Activated naive CD4-positive, alpha-beta T cell treated with anti-CD3 and anti-CD28 coated beads, Interleukin-2, amount 50 U/mL, for 24 hours (primary cell): ENCODE results near the gene PAF1.
A peak's percentile ranks its signal among the peaks of the same experiment; 100 is the strongest.
"Not testable (repeated sequence)": the region's sequence is repeated elsewhere in the genome, so short reads cannot be mapped to it uniquely, and the experiment has no call there.

ENCODE experiments used
- H3K27ac Mint-ChIP-seq: one replicate; pipeline ENCODE4 v1.8.0; 2021; ENCODE audit warnings: mild to moderate bottlenecking, mixed read lengths
- H3K27me3 Mint-ChIP-seq: one replicate; pipeline ENCODE4 v1.8.0; 2021; ENCODE audit warnings: mixed read lengths
- H3K36me3 Mint-ChIP-seq: one replicate; pipeline ENCODE4 v1.8.0; 2021; ENCODE audit warnings: mixed read lengths
- H3K4me1 Mint-ChIP-seq: one replicate; pipeline ENCODE4 v1.8.0; 2021; ENCODE audit warnings: mixed read lengths
- H3K4me3 Mint-ChIP-seq: one replicate; pipeline ENCODE4 v1.8.0; 2021; ENCODE audit warnings: mild to moderate bottlenecking, mixed read lengths
- H3K9me3 Mint-ChIP-seq: one replicate; pipeline ENCODE4 v1.8.0; 2021; ENCODE audit warnings: mixed read lengths

PAF1 gene

DNA sequence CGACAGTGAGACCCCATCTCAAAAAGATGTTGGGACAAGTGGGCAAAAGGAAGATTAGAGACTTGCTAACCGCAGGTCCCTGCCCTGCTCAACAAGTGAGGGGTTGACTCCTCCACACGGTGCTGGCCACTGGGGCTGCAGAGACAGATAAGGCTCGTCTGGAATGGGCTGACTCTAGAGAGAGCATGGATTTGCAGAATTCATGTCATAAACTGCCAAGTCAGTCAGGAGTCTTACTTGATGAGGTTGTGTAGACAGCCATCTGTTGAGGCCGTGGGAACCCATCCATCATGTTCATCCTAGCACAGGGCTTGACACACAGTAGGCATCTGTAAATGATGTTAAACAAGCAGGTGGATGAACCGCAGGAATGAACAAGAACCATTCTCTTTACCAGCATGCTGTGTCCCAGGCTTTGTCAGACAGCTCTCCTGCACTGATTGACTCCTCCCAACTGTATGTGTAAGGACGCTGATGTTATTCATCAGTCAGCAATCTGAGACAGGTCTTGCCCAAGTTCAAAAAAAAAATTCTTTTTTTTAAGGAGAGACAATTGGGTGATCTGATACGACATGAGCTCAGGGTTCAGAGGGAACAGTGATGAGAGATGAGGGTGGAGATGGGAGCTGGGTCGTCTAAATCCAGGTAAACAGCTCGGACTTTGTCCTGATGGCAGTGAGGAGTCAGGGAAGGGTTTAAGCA, 8.8 kb downstream of the PAF1 start:
- Mint-ChIP-seq H3K9me3 (no peaks in the 10 kb centered on the region), H3K36me3 (peaks cover 21% of the 10 kb centered on the region), H3K27me3 (no peaks in the 10 kb centered on the region), H3K27ac (peak overlapping the region; percentile 12), H3K4me3 (no peak overlapping the region), H3K4me1 (no peaks in the 10 kb centered on the region)

DNA sequence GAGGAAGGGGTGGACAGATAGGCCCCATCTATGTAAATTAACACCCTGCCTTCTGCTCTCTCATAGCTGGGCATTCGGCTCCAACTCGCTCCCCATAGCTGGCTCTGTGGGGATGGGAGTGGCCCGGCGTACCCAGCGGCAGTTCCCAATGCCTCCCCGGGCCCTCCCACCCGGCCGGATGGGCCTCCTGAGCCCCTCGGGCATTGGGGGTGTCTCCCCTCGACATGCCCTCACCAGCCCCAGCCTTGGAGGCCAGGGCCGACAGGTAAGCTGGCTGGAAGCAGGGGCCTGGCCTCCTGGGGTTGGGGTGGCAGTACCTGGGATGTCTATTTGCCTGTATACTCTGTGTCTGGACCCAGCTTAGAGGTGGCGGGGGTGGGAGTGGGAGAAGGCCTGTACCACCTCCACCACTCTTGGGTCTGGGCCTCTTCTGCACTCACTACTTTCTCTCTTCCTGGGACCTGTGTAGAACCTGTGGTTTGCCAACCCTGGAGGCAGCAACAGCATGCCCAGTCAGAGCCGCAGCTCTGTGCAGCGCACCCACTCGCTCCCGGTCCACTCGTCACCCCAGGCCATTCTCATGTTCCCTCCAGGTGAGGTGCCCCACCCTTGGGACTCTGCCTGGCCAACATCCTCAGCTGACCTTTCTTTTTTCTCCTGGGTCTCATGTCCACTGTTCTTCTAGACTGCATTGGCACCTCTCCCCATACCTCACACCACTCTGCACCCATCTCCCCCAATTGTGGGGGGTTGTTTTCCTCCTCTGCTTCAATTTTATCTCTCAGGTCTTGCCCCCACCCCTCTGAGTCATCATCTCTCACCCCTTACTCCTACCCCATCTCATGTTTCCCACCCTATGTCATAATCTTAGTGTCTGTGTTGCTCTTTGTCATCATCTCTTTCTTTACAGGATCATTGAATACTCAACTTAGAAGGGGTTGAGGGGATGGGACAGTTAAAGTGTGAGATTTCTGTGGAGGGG, 10.1 kb downstream of the PAF1 start:
- Mint-ChIP-seq H3K36me3 (peaks cover 19% of the 10 kb centered on the region), H3K4me3 (no peak overlapping the region), H3K27ac (peak overlapping the region; percentile 59), H3K27me3 (no peaks in the 10 kb centered on the region), H3K9me3 (no peaks in the 10 kb centered on the region), H3K4me1 (no peaks in the 10 kb centered on the region)

DNA sequence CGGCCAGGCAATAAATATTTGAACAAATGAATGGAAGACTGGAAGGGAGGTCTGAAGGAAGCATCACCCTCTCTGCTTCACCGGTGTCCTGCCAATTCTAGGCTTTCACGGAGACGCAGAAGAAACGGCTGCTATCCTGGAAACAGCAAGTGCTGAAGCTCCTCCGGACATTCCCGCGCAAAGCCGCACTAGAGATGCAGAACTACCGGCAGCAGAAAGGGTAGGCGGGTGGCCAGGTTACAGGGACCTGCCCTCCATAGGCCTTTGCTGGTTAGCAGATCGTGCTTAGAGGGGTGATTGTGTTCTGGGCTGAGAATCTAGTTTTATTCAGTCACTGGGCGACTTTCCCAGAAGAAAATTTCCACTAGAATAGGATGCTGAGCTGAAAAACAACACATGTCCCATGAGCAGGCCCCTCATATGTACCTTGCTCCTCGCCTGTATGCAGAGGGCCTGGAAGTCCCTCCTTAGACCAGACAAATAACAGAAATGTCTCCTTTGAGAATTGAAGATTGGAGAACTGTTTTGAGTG, 11.0 kb downstream of the PAF1 start:
- H3K27me3 Mint-ChIP-seq = no peaks in the 10 kb centered on the region
- H3K4me3 Mint-ChIP-seq = no peak overlapping the region
- no peak overlapping the region for H3K27ac Mint-ChIP-seq
- peaks cover 18% of the 10 kb centered on the region for H3K36me3 Mint-ChIP-seq
- no peaks in the 10 kb centered on the region for H3K9me3 Mint-ChIP-seq
- no peaks in the 10 kb centered on the region for H3K4me1 Mint-ChIP-seq

DNA sequence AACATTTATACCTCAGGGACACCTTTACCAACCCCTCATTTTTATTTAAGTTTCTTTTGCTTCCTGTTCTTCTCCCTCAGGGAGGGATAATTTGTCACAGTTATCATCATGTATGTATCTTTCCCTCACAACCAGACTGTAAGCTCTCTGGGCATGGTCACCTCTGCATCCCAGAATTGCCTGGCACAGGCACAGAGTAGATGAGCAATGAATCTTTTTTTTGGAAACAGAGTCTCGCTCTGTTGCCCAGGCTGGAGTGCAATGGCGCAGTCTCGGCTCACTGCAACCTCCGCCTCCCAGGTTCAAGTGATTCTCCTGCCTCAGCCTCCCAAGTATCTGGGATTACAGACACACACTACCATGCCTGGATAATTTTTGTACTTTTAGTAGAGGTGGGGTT, 11.5 kb downstream of the PAF1 start:
- H3K4me3 Mint-ChIP-seq, H3K27ac Mint-ChIP-seq, H3K27me3 Mint-ChIP-seq, H3K9me3 Mint-ChIP-seq, H3K4me1 Mint-ChIP-seq: not testable (repeated sequence)
- peaks cover 20% of the 10 kb centered on the region for H3K36me3 Mint-ChIP-seq

DNA sequence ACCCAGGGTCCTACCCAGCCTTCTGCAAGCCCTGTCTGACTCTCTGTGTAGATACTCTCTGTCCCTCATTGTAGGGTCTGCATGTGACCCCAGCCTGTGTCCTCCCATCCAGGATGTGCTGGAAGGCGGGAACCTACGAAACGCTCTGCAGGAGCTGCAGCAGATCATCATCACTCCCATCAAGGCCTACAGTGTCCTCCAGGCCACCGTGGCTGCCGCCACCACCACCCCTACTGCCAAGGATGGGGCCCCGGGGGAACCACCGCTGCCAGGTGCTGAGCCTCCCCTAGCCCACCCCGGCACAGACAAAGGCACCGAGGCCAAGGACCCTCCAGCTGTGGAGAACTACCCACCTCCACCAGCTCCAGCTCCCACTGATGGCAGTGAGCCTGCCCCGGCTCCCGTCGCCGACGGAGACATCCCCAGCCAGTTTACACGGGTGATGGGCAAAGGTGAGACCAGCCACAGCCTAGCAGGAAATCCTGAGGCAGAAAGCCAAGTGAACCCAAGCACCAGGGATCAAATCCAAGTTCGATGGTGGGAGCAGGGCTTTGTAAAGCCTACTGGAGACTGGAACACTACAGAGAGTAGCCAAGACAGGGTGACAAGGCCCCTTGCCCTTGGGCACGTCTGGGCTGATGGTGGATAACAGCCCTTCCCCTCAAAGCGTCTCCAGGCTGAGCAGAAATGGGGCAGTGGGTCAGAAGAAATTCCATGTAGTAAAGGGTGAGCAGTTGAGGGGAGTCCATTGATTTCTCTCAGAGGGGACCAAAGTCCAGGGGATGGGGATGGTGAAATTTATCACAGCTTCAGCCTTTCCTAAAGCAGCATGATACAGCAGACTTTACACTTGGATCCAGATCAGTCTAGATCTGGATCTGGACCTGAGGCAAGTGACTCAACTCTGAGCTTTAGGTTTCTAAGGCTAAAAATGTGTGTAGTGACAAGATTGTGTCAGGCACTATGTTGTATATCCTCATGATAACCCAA, 13.2 kb downstream of the PAF1 start:
- Mint-ChIP-seq H3K36me3 (peaks cover 20% of the 10 kb centered on the region), H3K4me3 (no peak overlapping the region), H3K4me1 (no peaks in the 10 kb centered on the region), H3K9me3 (no peaks in the 10 kb centered on the region), H3K27me3 (no peaks in the 10 kb centered on the region), H3K27ac (no peak overlapping the region)

DNA sequence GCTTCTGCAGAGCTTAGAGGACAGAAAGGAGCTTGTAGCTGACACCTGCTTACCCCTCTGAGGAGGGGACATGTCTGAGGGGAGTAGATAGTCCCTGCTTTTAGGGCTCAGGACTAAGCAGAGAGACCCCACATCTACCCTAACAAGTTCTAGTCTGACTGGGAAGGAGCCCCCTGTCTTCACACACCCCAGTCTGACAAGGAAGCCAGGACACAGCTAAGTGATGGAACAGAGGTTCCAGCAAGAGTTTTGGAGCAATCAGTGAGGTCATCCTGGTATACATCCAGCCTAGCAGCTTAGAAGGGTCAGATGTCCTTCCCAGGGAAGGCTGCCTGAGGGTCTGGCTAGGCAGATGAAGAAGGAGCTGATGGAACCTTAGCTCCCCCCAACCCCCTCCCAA, 15.0 kb downstream of the PAF1 start:
- H3K4me1 Mint-ChIP-seq = no peaks in the 10 kb centered on the region
- H3K27me3 Mint-ChIP-seq = no peaks in the 10 kb centered on the region
- H3K4me3 Mint-ChIP-seq = no peak overlapping the region
- no peak overlapping the region for H3K27ac Mint-ChIP-seq
- H3K9me3 Mint-ChIP-seq = no peaks in the 10 kb centered on the region
- H3K36me3 Mint-ChIP-seq = peaks cover 17% of the 10 kb centered on the region

GRCh38 chr19:39372941-39373340, 18.0 kb downstream of the PAF1 start:
- H3K4me3 Mint-ChIP-seq = no peak overlapping the region
- no peaks in the 10 kb centered on the region for H3K27me3 Mint-ChIP-seq
- no peaks in the 10 kb centered on the region for H3K4me1 Mint-ChIP-seq
- no peaks in the 10 kb centered on the region for H3K9me3 Mint-ChIP-seq
- H3K36me3 Mint-ChIP-seq = peaks cover 15% of the 10 kb centered on the region
- no peak overlapping the region for H3K27ac Mint-ChIP-seq

DNA sequence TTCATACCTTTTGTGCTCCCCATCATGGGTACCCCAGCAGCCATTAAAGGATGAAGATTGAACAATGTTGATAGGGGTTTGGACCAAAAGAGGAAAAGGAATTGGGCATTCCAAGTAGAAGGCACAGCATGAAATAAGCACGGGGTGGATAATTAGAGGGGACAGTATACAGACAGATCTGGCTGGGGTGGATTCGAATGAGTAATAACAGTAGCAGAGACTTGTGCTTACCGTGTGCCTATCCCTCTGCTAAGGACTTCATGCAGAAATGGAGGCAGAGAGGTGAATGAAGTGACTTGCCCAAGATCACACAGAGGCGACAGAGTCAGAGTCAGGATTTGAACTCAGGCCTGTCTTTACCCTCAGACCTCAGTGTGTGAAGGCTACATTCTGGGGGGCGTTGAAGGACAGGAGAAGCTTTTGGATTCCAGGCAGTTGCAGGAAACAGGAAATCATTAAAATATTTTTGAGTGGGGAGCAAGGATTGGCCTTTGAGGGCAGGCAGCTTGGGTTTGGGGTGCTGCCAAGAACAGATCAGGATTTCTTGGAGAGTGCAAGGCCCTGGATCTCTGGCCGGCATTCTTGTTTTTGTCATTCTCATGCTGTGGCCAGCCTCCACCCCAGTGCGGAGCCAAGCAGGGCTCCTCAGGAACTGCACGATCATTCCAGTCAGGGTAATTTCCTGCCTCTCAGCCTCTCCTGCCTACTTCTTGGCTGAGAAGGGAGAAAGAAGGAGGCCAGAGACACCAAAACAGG, 18.7 kb downstream of the PAF1 start:
- Mint-ChIP-seq H3K9me3 (no peaks in the 10 kb centered on the region), H3K27me3 (no peaks in the 10 kb centered on the region), H3K27ac (peak overlapping the region; percentile 2), H3K36me3 (peaks cover 15% of the 10 kb centered on the region), H3K4me1 (no peaks in the 10 kb centered on the region), H3K4me3 (no peak overlapping the region)

DNA sequence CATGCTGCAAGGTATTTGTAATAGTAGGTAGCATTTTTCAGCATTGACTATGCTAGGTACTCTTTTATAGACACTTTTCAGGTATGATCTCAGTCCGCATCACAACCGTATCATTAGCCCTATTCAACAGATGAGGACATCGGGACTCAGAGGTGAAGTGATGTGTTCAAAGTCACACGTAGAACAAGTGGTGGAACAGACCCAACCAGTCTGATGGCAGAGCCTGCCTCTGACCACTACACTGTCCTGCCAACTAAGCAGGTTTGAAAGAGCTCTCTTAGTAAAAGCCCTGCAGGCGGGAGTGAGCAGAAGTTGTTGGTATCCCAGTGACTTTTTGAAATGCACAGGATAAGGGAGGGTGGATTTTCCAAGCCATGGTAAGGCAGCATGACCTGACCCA, 20.2 kb downstream of the PAF1 start:
- Mint-ChIP-seq H3K27ac (no peak overlapping the region), H3K27me3 (no peaks in the 10 kb centered on the region), H3K36me3 (peaks cover 12% of the 10 kb centered on the region), H3K4me1 (no peaks in the 10 kb centered on the region), H3K4me3 (no peak overlapping the region), H3K9me3 (no peaks in the 10 kb centered on the region)

- peaks cover 10% of the 10 kb centered on the region for H3K36me3 Mint-ChIP-seq
- no peaks in the 10 kb centered on the region for H3K27me3 Mint-ChIP-seq
- H3K4me1 Mint-ChIP-seq = no peaks in the 10 kb centered on the region
- H3K9me3 Mint-ChIP-seq = no peaks in the 10 kb centered on the region
- H3K27ac Mint-ChIP-seq = no peak overlapping the region
- H3K4me3 Mint-ChIP-seq = no peak overlapping the region
Measured at GRCh38 chr19:39369200-39369599, 21.7 kb downstream of the PAF1 start.

DNA sequence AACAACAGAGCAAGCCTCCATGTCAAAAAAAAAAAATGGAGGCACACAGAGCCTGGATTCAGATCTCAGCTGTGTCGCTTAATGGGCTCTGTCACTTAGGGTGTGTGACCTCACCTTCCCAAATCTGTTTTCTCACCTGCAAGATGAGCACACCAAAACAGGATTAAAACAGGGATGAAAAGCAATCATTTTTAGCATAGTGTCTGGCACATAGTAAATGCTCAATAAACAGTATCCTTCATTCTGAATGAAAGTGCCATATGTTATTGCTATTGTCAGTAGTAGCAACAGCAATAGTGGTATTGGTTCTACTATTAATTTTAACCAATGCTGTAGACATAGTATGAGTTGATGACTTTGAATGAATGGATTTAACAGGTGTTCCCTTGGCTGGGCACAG, 25.4 kb downstream of the PAF1 start:
- peaks cover 8% of the 10 kb centered on the region for H3K36me3 Mint-ChIP-seq
- no peaks in the 10 kb centered on the region for H3K9me3 Mint-ChIP-seq
- H3K27ac Mint-ChIP-seq = no peak overlapping the region

GRCh38 chr19:39363901-39364457, 26.9 kb downstream of the PAF1 start:
- Mint-ChIP-seq H3K27me3 (no peaks in the 10 kb centered on the region), H3K4me3 (no peak overlapping the region), H3K4me1 (no peaks in the 10 kb centered on the region), H3K36me3 (peaks cover 11% of the 10 kb centered on the region), H3K27ac (no peak overlapping the region), H3K9me3 (no peaks in the 10 kb centered on the region)

More for the DNA sequence above, 25.4 kb downstream of the PAF1 start:
- Mint-ChIP-seq H3K27me3 (no peaks in the 10 kb centered on the region), H3K4me3 (no peak overlapping the region), H3K4me1 (no peaks in the 10 kb centered on the region)

DNA sequence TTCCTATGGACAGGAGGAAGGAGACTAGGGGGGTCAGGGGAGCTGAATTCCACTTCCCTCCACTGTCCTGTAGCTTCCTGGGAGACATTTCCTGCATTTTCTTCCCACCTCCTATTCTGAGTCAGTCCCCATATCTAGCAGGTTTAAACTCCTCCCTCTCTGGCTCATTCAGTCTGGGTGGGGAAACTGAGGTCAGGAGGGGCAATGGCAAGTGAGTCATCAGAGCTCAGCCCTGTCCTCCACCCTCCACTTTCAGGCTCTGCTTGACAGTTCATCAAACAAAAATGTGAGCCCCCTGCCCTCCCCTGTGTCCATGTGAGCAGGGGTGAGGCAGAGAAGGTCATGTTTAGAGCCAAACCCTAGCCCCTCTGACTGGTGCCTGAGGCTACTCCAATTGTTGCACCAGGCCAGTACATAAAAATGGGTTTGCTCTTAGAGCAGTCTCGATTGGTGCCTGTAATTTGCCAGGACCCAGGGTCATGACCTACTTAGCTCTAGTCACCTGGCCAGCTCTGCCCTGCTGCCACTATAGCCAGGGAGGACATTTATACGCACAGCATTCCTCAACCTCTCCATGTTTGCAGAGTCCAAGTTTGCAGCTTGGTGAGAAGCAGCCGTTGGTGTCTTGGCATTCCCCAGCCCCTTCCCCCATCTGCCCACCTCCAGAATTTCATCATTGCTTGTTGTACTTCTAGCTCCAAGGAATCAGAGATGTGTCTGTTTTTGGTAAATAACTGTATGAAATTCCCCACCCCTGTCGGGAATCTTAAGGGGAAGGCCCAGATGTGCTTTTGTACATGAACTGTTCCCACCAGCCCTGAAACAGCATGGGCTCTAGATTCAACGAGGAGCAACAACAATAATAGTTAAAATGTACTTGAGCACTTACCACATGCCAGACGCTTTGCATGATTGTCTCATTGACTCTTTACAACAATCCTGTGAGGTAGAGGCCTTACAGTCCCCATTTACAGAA, 27.9 kb downstream of the PAF1 start:
- Mint-ChIP-seq H3K27me3 (no peaks in the 10 kb centered on the region), H3K4me3 (no peak overlapping the region), H3K27ac (peak overlapping the region; percentile 41), H3K36me3 (peaks cover 11% of the 10 kb centered on the region), H3K4me1 (no peaks in the 10 kb centered on the region), H3K9me3 (no peaks in the 10 kb centered on the region)
